ENCODE results near the gene CDK5RAP2.

Gene CDK5RAP2

GRCh38 chr9:120439926-120440325, 140.0 kb downstream of the CDK5RAP2 start:
- DNase-seq (ENCODE audit: low spot score) (no peak), FAIRE-seq (no peak)

DNA sequence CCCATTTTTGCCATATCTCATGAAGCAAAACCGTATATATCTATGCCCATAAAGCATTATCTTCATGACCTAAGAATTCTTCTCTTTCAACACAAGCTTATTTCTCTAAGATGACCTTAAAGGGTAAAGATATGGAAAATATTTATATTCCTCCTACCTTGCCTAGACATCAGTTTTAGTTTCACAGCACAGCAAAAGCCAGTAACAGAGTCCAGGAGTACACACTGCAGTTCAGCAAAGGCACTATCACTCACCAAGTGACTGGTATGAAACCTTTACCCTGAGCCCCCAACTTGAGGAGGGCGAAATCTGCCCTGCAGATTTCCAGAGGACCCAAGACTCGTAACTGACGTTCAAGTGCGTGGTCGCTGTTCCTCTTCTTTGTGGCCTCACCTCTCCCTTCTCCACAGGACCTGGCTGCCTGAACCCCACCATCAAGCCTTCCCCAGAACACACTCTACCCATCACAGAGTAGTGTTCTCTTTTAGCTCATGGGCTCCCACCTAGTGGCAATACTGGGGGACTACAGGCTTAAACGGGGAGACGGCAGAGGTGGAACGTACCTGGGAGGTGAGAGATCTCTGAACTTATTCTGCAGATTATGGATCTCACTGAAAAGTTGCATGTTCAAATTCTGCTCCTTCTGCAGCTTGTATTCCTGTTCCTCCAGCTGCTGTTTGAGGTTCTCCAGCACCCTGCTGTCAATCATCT, 141.0 kb downstream of the CDK5RAP2 start:
- DNase-seq (ENCODE audit: low spot score) (no peak), FAIRE-seq (no peak)

GRCh38 chr9:120438111-120438510, 141.9 kb downstream of the CDK5RAP2 start:
- FAIRE-seq (no peak), DNase-seq (ENCODE audit: low spot score) (no peak)

DNA sequence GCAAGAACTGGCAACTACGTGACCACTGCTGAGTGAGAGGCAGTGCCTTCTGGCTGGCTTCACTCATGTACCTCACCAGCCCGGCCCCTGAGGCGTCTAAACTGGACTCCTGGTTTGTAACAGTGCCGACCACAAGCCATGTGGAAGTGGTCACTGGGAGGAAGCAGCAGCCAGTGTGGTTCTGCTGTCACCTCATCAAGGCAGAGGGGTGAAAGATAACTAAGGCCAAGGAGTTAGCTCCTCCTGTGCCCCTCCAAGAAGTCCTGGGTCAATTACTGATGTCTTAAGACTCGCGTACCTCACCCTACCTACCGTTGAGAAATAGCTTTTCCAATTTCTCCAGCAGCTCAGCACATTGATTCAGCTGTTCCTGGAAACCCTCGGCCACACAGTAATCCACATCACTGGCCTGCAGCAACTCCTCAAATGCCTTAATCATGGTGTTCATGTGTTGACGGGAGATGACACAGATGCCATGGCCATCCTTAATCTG, 142.9 kb downstream of the CDK5RAP2 start:
- FAIRE-seq (no peak), DNase-seq (ENCODE audit: low spot score) (no peak)

DNA sequence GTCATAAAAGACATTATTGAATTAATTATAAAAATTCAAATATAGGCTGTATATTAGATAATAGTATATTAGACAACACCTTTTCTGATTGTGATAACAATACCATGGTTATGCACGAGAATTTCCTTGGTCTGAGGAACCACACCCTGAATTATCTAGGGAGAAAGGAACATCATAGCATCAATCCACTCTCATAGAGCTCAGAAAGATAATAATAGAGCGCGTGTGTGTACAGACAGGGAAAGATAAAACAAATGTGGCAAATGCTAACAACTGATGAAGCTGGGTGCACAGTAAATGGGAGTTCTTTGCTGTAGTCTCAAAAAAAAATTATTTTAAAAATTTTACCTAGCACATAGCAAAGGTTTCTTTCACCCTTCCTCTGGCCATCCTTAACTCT, 143.5 kb downstream of the CDK5RAP2 start:
- no peak for DNase-seq (ENCODE audit: low spot score)
- no peak for FAIRE-seq

DNA sequence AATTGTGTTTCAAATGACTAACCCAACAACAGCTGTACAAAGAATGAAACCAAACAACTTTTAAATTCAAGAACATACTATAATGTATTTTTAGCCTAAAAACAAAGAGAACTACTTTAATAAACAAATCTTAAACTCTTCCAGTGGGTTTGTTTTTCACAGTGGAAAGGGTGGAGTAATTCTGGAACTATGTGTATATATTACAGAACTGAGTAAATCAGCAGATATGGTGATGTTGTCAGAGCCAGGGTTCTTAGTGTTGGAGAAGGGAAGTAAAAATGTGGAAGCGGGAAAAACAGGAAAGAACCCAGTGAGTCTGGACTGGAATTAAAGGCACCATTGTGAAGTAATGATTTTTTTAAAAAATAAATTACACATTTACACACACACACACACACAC, 144.9 kb downstream of the CDK5RAP2 start:
- FAIRE-seq (no peak), DNase-seq (ENCODE audit: low spot score) (no peak)

DNA sequence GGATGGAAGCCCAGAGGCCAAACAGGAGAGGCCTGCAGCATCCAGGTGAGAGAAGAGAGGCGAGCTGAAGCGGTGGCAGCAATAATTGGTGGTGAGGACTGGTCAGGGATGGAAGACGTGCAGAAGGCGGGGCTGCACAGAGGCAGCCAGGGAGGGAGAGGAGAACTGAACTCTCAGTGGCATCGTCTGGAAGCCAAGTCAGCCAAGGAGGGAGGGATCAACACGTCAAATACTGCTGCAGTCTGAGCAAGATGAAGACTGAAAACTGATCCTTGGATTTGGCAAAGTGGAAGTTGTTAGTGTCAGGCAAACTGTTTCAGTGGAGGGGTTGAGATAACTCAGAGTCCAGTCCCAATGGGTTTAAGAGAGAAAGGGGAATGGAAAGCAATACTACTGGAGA, 145.4 kb downstream of the CDK5RAP2 start:
- DNase-seq (ENCODE audit: low spot score): no peak
- no peak for FAIRE-seq

- no peak for DNase-seq (ENCODE audit: low spot score)
- no peak for FAIRE-seq
Measured at GRCh38 chr9:120433701-120434100, 146.3 kb downstream of the CDK5RAP2 start.

DNA sequence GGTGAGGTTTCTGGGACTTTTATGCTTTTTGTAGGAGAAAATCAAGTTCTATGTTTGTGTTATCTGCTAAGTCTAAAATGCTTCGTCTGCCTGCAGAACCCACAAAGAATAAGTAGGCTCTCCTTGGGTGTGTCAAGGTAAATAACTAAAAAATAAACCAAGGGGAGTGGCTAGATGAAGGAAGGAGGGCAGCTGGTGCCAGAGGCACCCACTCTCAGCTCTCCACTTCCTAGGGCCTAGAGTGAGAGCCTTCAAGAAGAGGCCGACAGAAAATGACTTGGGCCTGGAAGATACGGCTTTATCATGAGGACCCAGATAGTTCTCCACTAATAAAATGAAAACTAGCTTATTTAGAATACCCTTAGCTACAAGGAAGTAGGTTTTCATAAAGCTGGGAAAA, 147.4 kb downstream of the CDK5RAP2 start:
- DNase-seq (ENCODE audit: low spot score) (no peak), FAIRE-seq (no peak)

DNA sequence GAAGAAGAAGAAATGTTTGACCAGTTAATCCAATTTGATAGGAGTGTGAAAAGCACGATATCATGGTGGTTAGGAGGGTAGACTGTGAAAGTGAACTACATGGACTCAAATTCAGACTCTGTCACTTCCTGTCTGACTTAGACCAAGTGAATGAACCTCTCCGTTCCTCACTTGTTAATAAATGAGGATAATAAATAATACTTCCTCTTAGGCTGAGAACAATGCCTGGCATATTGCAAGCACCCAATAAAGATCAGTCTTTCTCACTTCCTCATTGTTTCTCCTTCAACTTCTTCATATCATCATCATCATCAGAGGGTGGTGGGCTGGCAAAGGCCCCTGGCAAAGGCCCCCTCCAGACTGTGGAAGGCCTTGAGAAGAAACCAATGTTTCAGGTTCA, 148.7 kb downstream of the CDK5RAP2 start:
- FAIRE-seq: no peak
- DNase-seq (ENCODE audit: low spot score): no peak

- FAIRE-seq: no peak
Measured at GRCh38 chr9:120424248-120424647, 155.7 kb downstream of the CDK5RAP2 start.

GRCh38 chr9:120423812-120424211, 156.2 kb downstream of the CDK5RAP2 start:
- FAIRE-seq (no peak), DNase-seq (ENCODE audit: low spot score) (no peak)

More at GRCh38 chr9:120424248-120424647, 155.7 kb downstream of the CDK5RAP2 start:
- DNase-seq (ENCODE audit: low spot score): no peak

DNA sequence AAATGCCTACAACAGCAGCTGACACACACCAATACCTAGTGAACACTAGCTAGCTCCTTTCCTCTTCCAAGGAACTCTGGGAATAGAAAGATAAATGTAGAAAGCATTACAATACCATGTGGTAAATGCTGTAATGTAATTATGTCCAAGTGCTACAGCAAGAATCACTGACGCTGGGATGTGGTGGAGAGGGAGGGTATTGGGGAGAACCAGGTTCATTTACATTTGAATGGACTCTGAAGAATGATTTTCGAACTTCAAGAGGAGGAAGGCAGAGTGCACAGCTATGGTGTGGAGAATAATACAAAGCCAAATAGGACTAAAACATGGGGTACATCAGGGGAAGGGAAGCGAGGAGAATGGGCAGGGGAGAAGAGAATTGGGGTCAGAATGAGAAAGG, 158.0 kb downstream of the CDK5RAP2 start:
- DNase-seq (ENCODE audit: low spot score) (no peak), FAIRE-seq (no peak)

DNA sequence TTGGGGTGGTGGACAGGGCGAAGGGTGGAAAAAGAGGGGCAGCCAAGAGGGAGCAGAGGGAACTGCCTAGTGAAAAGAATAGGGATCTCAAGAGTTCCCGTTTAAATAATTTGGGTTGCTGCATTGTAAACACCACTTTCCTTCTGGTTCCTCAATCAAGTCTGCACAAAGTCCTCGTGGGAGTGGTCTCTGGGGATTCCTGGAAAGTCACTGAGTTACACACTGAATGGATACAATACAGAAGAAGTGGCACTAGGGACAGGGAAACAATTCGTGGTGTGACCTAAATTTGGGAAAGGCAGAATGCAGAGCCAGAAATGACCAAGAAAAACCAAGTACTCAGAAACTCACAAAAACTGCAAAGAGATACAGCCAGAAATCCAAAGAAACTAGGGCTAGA, 161.7 kb downstream of the CDK5RAP2 start:
- no peak for DNase-seq (ENCODE audit: low spot score)
- no peak for FAIRE-seq

GRCh38 chr9:120416781-120417427, 163.1 kb downstream of the CDK5RAP2 start:
- DNase-seq (ENCODE audit: low spot score) (no peak), FAIRE-seq (no peak)

DNA sequence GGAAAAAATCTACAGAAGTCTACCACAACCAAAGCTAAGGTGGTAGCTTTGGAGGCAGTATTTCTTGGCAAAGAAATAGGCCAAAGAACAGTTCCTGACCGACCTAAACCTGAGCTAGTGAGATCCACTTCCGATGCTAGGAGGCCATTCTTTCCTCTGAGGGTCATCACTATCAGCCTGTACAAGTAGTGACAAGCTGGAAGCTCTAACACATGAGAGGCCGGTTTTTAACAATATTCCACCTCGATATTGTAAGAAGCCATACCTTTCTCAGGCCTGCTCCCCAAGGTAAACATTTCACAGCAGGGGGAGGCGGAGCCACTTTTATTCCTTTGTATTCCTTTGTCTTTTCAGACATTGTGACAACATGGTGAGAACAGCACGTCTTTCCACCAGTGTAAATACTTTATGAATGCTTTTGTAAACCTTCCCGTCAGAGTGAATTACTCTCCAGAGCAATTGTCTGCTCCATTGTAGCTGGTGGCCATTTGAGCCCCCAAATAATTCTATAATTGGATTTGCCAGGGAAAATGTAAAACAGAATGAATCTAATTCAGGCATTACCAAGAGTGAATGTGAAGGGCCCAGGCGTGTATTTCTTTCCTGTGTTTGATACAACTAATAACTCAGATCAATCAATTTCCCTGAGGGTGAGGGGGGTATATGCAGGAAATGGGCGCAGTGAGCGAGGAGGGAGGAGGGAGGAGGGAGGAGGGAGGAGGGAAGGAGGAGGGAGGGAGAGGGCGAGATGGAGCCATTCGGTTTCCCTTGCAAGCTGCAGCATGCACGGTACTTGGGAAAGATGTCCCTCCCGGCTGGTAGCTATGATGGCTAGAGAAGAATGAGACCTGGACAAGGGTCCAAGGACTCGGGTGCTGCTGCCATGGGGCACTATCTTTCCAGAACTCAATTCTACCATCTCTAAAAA, 166.6 kb downstream of the CDK5RAP2 start:
- no peak for FAIRE-seq
- DNase-seq (ENCODE audit: low spot score): no peak

DNA sequence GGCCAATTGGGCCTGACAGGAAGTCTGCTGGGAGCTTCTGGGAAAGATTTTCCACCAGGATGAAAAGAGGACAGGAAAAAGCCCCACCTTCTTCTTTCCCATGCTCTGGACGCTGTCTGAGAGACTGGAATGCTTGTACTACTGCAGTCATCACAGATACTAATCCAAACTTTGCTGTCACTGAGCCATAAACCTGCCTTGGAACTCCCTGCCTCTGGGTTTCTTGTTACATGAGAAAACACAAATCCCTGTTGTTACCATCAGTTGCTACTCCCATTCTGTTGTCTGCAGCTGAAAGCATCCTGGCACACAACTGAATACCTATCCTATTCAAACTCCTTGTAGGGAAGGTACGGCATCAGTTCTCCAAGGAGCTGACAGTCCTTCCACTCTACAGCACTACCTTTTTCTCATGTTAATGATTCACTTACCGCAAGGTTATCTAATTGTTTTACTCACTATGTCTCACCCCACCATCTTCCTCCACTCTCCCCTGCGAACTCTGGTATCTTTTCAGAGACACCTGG, 167.5 kb downstream of the CDK5RAP2 start:
- DNase-seq (ENCODE audit: low spot score): no peak
- FAIRE-seq: no peak

DNA sequence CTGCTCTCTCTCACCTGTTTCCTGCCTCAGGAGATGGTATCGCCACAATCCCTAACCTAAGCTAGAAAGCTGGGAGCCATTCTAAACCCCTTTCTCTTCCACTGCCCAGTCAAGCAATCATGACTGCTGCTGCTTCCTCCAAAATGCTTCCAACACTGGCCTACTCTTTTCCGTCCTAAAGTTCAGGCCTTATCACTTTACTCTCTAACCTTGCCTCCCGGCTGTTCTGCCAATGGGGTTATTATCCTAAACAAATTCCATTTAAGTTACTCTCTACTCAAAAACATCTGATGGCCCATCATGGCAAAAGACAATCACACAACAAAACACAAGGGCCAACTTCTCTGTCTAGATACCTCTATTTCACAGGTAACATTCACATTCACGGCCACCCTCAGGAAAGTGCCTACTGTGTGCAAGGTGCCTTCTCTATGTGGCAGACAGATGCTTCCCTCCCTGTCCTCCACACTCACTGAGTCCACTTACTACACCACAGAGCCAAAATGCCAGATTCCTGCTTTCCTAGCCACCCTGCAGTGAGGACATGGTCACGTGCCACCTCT, 168.0 kb downstream of the CDK5RAP2 start:
- DNase-seq (ENCODE audit: low spot score): no peak
- FAIRE-seq: no peak

- no peak for FAIRE-seq
- no peak for DNase-seq (ENCODE audit: low spot score)
Measured at GRCh38 chr9:120410925-120411501, 169.0 kb downstream of the CDK5RAP2 start.

DNA sequence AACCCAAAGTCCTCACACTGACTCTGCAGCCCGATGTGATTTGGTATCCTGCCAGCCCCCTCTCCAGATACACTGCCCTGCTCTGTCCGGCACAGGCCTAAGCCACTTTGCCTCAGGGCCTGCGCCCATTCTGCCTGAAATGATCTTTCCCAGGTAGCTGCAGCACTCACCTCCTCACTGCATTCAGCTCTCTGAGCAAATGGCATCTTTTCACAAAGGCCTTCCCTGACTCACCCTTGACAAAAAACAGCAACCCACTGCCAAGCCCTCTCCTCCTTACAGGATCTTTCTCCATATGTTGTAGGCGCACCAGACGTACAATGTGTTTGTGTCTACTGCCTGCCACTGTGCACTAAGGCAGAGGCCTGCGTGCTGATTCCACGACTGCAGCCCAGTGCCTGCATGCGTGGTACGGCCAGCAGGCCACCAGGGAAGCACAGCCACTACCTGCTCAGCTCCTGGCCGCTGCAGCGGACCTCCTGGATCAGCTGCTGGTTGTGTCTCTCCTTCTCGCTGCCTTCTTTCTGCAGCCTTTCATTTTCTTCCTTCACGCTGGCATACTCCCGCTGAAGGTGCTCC, 171.2 kb downstream of the CDK5RAP2 start:
- FAIRE-seq (no peak), DNase-seq (ENCODE audit: low spot score) (no peak)

DNA sequence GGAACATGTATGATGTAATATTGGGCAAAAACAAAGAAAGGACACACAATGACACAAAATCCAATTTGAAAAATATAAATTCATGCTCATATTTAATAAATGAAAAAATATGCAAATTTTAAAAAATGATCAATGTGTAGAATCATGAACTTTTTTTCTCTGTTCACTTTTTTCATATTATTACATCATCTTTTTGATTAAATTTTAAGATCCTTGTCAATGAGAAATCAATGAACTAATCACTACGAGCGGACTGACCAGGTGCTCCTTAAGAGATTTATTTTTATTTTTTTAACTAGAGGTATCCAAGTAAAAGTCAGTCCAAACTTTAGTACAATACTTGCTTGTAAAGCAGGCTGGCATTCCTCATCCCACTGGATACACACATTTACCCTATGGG, 174.1 kb downstream of the CDK5RAP2 start:
- no peak for DNase-seq (ENCODE audit: low spot score)
- no peak for FAIRE-seq

Measured in RCC 7860 (cell line).